Mammary epithelial cell (primary cell): Measurements from ENCODE around the gene KAZN.

Source experiments
- EZH2 ChIP-seq: IDR thresholded peaks from 2 replicates; pipeline ENCODE4 v1.6.1; 2012; ENCODE audit warnings: low read length, inconsistent platforms, borderline replicate concordance
- TF ChIP-seq, protein P1 (sequence below), 2 donors: IDR thresholded peaks in 1 of 2; conservative IDR thresholded peaks in 1 of 2; 2 replicates each; pipeline ENCODE4 v1.5.1; 2011 to 2012; ENCODE audit warnings: inconsistent platforms in 2 of 2, low read length in 2 of 2, mild to moderate bottlenecking in 2 of 2, control low read depth in 1 of 2, low read depth in 1 of 2; ENCODE audit not compliant: insufficient read depth in 1 of 2; ENCODE audit errors: extremely low read depth in 1 of 2

DNA sequence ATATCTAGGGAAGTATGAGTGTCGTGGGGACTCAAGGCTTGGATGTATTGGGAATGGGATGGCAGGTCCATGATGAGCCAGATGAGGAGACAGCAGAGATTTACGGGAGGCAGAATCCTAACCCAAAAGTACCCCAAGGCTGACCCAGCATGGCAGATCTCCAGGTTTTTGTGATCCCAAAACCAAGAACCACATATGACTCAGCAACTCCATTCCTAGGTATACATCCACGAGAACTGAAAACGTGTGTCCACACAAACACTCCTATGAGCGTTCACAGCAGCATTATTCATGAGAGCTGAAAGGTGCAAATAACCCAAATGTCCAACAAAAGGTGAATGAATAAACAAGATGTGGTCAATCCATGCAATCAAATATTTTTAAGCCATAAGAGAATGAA lies 201.5 kb downstream of the KAZN start:
- TF ChIP-seq, protein P1, sequence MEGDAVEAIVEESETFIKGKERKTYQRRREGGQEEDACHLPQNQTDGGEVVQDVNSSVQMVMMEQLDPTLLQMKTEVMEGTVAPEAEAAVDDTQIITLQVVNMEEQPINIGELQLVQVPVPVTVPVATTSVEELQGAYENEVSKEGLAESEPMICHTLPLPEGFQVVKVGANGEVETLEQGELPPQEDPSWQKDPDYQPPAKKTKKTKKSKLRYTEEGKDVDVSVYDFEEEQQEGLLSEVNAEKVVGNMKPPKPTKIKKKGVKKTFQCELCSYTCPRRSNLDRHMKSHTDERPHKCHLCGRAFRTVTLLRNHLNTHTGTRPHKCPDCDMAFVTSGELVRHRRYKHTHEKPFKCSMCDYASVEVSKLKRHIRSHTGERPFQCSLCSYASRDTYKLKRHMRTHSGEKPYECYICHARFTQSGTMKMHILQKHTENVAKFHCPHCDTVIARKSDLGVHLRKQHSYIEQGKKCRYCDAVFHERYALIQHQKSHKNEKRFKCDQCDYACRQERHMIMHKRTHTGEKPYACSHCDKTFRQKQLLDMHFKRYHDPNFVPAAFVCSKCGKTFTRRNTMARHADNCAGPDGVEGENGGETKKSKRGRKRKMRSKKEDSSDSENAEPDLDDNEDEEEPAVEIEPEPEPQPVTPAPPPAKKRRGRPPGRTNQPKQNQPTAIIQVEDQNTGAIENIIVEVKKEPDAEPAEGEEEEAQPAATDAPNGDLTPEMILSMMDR (conservative IDR thresholded peaks at IDR 0.05 in 1 of 2, IDR thresholded peaks at IDR 0.05 in 1 of 2; ENCODE audit: extremely low read depth in 1 of 2, insufficient read depth in 1 of 2, low read depth in 1 of 2, low read length in 2 of 2) = no peak
- TF ChIP-seq EZH2 = no peak
